NCI-H2081 (cell line): ENCODE measurements around the gene MAPK4.
"Not testable (repeated sequence)": the region's sequence is repeated elsewhere in the genome, so short reads cannot be mapped to it uniquely, and the experiment has no call there.

ENCODE experiments used
- DNase-seq, 2 experiments: peaks; one replicate each; lab custom pipeline; 2025; lab: John Stamatoyannopoulos, UW

The MAPK4 gene

GRCh38 chr18:50750546-50750945, 190.7 kb downstream of the MAPK4 start:
- DNase-seq = no peak

- DNase-seq = no peak
Measured at GRCh38 chr18:50751490-50751889, 191.6 kb downstream of the MAPK4 start.

GRCh38 chr18:50751947-50752346, 192.1 kb downstream of the MAPK4 start:
- no peak for DNase-seq

- DNase-seq = no peak
Measured at GRCh38 chr18:50753311-50753710, 193.4 kb downstream of the MAPK4 start.

GRCh38 chr18:50754297-50754696, 194.4 kb downstream of the MAPK4 start:
- DNase-seq = no peak

GRCh38 chr18:50757358-50757757, 197.5 kb downstream of the MAPK4 start:
- no peak for DNase-seq

GRCh38 chr18:50769463-50769862, 209.6 kb downstream of the MAPK4 start:
- no peak for DNase-seq

- no peak for DNase-seq
Measured at GRCh38 chr18:50775207-50775606, 215.3 kb downstream of the MAPK4 start.

GRCh38 chr18:50775726-50776125, 215.8 kb downstream of the MAPK4 start:
- no peak for DNase-seq

GRCh38 chr18:50776383-50776782, 216.5 kb downstream of the MAPK4 start:
- DNase-seq = no peak

GRCh38 chr18:50779021-50779420, 219.1 kb downstream of the MAPK4 start:
- DNase-seq = not testable (repeated sequence)
